Esophagus mucosa (tissue), 1 donor: Measurements from ENCODE around the gene BNIPL. TPM values are rescaled to one million over a fixed set of nuclear protein-coding genes. Genes with fewer than 3 reads are reported as not detected.

Source experiments
- ATAC-seq: fragments of 200-7000 bp; cut with Tn5 transposase; one replicate; pipeline ENCODE4 v1.9.1; 2020
- total RNA-seq: library from RNA; stranded (reverse); gene quantifications from one replicate; pipeline ENCODE4 v1.2.4, GENCODE V29; 2023
- donor health status: DM: yes; HTN: yes; CAD: no.

Gene BNIPL
- total RNA-seq, 1 donor from 2014 or later, result 55.8 TPM

DNA sequence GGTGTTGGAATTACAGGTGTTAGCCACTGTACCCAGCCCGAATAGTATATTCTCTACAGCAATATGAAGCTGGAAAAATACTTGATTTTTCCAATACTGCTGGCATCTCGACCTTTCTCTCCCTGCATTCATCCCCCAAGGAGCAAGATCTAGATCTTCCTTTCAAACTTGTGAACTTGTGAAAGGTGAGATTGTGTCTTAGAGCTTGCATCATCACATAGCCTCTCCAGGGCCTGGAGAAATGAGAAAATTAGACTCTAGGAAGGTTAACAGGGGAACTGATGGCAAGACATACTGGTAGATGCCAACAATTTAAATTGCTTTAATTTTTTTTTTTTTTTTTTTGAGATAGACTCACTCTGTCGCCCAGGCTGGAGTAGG is 26.1 kb upstream of the BNIPL start:
- ATAC-seq, result no peak

DNA sequence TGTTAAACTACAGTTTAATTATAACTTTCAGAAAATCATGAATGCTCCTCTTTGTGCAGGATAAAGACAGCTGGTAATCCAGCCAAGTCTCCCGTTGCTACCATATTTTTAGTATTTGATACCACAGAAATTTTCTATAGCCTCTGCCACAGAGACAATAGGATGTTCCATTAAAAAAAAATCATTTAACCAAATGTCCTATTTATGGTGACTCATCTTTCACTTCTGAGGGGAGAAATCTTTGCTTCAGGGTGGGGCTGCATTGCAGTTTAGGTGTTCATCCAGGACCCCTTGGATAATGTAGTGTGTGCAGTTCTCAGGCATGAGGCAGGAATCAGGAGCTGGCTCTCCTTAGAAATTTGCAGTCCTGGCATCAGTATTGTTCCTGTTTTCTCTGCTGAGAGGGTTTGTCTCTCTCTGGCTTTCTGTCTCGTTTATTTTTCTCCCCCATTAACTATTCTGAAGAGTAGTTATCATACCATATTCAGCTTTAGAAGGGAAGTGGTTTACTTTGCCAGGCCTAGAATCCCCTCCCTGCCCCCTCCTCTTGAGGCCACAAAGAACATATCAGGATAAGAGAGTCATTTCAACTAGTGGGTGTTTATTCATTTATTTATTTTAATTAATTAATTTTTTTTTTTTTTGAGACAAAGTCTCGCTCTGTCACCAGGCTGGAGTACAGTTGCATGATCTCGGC is 25.1 kb upstream of the BNIPL start:
- ATAC-seq, result no peak

DNA sequence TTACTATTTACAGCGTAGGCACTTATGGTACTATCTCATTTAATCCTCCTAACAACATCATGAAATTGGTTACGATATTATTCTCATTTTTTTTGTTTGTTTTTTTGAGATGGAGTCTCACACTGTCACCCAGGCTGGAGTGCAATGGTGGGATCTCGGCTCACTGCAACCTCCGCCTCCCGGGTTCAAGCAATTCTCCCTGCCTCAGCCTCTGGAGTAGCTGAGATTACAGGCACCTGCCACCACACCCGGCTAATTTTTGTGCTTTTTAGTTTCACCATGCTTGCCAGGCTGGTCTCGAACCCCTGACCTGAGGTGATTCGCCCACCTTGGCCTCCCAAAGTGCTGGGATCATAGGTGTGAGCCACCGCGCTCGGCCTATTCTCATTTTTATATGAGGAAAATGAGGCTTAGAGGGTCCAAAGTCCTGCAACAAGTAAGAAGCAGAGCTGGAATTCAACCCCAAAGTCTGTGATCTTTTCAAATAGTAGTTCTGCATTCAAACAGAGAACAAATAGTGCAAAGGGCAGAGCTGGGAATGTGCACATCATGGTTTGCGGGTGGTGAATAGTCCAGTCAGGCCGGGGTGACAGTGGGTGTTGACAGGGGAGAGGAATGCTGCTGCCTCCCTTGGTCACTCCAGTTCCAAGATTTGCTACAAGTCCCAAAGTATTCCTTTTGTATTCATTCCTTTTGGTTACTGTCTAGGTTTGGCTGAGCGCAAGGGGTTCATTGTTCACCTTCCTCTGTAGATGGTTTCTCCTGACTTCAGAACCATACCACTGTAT is 23.5 kb upstream of the BNIPL start:
- no peak for ATAC-seq

DNA sequence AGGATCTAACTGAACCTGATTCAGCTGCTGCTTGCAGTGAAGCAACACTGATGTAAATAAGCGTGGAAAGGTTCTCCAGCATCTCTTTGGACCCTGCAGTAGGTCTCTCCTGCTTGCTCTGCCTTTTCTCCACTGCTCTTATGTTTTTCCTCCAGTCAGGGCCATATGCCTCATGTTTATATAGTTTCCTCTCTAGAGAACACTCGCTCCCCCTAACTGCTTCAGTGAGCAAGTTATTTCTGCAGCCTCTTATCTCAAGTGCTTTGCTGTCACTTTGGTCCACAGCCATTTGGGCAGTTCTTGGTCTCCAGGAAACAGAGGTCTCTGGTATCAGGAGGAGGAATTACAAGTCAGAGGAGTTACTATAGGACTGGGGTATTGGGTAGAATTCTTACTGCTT is 22.9 kb upstream of the BNIPL start:
- no peak for ATAC-seq

DNA sequence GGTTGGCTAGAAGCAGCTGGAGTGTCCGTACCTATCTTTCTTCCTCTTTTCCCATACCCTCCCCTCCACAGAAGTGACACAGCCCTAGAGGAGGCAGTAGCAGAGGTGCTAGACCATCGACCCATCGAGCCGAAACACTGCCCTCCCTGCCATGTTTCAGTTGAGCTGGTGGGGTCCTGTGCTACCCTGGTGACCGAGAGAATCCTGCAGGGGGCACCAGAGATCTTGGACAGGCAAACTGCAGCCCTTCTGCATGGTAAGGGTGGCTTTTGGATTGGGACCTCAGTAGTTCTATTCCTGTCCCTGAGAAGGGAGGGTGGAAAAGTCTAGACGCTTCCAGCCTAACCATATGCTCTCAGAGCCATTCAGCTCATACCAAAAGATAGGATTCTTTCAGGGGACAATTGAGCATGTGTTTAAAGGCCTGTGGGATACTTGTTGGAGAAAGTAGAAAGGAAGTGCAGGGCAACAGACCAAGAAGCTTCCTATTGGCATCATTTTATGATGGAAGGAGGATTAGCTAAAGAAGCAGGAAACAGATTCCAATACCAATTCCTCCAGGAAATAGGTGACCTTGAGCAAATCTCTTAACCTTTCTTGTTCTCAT is 11.7 kb upstream of the BNIPL start:
- ATAC-seq, result peak; percentile 89

DNA sequence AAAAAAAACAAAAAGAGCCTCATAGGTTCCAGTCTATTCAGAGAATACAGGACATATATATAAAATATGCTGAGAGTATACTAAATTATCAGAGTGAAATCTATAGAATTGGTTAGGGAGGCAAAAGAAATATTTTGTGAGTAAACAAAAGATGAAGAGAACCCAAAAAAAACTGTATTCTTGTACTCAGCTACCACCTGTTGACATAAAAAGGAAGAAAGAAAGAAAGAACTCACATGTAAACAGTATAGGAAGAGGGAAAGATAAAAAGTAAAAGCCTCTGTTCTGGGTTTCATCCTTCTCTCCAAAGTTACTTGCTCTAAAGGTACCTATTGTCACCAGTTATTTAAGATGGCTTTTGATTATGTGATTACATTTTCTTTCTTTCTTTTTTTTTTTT is 9.9 kb upstream of the BNIPL start:
- no peak for ATAC-seq

DNA sequence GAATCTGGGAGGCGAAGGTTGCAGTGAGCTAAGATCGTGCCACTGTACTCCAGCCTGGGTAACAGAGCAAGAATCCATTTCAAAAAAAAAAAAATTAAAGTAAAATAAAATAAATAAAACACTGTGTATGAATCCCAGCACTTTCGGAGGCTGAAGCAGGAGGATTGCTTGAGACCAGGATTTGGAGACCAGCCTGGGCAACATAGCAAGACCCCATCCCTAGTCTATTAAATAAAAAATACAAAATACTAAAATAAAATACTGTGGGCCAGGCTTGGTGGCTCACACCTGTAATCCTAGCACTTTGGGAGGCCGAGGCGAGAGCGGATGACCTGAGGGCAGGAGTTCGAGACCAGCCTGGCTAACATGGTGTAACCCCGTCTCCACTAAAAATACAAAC is 4.2 kb upstream of the BNIPL start:
- no peak for ATAC-seq

DNA sequence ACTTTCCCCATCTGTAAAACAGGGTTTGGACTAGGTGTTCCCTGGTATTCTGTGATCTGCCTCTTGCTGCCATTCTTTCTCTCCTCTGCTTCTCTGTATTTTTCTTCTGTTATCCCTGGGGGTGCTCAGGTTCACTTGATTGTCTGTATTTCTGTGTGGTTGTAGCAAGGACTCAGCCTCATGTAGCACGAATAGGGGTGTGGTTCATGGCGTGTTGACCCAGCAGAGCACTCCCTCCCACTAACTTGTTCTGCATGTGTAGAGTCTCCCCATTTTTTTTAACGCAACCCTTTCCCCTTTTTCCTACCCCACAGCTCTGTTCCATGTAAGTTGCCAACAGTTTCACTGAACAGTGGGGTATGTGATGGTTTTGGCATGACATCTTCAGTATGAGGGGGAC is 1.2 kb upstream of the BNIPL start:
- ATAC-seq, result peak; percentile 43

DNA sequence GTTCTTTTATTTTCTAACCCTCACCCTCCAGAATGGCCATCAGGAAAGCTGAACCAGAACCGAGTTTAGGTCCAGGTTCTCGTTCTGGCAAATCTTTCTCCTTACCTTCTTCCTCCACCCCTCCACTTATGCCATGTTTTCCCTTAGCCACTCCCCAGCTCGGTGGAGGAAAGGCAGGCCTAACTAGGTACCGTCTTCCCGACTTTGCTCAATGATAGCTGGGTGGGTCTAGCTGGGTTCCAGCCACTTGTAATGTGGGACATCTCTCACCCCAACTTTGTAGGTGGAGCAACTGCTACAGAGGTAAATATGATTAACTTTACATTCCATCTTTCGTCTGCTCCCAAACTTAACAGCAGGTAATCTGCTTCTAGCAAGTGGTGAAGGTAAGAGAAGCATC is 646 bp downstream of the BNIPL start:
- ATAC-seq, result peak; percentile 58

DNA sequence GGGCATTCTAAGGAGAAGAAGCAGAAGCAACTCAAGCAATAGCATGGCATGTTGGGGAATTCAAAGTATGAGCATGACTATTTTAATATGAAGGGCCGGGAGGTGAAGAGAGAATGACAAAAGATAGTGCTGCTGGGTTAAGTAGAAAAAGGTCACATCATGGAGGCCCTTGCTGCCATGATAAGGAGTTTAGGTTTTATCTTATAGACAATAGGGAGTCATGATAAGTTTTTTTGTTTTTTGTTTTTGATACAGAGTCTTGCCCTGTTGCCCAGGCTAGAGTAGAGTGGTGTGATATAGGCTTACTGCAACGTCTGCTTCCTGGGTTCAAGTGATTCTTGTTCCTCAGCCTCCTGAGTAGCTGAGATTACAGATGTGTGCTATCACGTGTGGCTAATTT is 3.1 kb downstream of the BNIPL start:
- ATAC-seq, result no peak

DNA sequence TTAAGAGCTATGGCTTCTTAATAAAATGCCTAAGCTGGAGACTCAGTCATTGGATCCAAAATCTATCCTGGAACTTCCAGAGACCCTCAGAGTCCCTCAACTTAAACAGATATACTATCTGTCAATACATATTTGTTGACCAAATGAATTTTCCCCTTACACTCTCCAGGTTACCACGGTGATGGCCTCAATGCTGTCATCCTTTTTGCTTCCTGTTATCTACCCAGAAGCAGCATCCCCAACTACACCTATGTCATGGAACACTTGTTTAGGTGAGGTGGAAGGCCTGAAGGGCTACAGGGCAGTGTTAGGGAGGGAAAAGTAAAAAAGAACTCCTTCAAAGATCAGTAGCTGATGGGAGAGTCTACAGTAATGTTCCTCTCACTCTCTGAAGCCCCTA is 6.8 kb downstream of the BNIPL start:
- no peak for ATAC-seq

DNA sequence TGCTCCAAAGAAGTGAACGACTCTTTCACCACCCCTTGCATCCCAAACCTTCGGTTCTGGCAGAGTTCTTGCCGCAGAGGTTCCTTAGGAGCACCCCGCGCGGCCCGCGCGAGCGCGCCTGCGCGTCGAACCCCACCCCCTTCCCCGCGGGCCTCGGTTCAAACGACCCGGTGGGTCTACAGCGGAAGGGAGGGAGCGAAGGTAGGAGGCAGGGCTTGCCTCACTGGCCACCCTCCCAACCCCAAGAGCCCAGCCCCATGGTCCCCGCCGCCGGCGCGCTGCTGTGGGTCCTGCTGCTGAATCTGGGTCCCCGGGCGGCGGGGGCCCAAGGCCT is 11.2 kb downstream of the BNIPL start, which contains the start of gene C1orf56:
Gene C1orf56 (plus strand): TSS at position 161 of the 334 bp plus-strand sequence. CDS start 97 bp downstream, at position 258.
- ATAC-seq, result peak; percentile 51

DNA sequence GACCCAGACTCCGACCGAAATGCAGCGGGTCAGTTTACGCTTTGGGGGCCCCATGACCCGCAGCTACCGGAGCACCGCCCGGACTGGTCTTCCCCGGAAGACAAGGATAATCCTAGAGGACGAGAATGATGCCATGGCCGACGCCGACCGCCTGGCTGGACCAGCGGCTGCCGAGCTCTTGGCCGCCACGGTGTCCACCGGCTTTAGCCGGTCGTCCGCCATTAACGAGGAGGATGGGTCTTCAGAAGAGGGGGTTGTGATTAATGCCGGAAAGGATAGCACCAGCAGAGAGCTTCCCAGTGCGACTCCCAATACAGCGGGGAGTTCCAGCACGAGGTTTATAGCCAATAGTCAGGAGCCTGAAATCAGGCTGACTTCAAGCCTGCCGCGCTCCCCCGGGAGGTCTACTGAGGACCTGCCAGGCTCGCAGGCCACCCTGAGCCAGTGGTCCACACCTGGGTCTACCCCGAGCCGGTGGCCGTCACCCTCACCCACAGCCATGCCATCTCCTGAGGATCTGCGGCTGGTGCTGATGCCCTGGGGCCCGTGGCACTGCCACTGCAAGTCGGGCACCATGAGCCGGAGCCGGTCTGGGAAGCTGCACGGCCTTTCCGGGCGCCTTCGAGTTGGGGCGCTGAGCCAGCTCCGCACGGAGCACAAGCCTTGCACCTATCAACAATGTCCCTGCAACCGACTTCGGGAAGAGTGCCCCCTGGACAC is 11.7 kb downstream of the BNIPL start:
- ATAC-seq, result peak; percentile 84

DNA sequence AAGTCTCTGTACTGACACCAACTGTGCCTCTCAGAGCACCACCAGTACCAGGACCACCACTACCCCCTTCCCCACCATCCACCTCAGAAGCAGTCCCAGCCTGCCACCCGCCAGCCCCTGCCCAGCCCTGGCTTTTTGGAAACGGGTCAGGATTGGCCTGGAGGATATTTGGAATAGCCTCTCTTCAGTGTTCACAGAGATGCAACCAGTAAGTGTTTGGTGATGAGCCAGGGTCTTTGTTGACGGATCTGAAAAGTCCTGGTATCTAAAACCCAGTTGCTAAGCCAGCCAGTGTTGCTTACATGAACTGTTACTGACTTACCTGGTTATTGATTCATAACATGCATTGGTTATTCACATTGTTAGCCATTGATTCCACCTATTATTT is 12.3 kb downstream of the BNIPL start:
- no peak for ATAC-seq

DNA sequence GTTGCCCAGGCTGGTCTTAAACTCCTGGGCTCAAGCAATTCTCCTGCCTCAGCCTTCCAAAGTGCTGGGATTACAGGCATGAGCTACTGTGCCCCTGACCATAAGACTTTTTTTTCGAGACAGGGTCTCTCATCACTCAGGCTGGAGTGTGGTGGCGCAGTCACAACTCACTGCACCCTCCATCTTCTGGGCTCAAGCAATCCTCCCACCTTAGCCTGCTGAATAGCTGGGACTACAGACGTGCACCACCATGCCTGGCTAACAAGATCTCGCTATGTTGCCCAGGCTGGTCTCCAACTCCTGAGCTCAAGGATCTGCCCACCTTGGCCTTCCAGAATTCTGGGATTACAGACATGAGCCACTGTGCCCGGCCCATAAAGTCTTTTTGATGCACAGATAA is 13.1 kb downstream of the BNIPL start:
- ATAC-seq, result peak; percentile 1

DNA sequence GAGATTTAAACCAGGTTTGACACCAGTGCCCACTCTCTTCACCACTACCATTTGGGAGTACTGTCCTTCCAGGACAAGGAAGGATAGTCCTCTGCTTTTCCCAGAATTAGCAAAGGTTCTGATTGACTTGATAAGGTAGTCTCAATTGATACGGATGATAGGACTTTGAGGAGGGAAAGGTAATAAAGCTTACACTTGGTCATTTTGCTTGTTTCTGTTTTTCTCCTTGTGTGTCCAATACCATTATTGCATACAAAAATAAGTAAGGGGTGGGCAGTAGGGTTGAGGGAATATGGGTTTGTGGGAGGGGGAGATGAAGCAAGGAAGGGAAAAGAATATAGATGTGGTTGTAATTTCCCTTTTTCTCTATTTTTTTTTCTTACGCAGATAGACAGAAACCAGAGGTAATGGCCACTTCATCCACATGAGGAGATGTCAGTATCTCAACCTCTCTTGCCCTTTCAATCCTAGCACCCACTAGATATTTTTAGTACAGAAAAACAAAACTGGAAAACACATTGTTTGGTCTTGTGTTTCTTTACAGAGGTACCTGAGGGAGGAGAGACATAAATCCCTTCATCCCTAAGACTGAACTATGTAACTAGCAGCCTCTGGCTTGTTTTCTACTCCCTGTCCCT is 13.8 kb downstream of the BNIPL start:
- no peak for ATAC-seq

DNA sequence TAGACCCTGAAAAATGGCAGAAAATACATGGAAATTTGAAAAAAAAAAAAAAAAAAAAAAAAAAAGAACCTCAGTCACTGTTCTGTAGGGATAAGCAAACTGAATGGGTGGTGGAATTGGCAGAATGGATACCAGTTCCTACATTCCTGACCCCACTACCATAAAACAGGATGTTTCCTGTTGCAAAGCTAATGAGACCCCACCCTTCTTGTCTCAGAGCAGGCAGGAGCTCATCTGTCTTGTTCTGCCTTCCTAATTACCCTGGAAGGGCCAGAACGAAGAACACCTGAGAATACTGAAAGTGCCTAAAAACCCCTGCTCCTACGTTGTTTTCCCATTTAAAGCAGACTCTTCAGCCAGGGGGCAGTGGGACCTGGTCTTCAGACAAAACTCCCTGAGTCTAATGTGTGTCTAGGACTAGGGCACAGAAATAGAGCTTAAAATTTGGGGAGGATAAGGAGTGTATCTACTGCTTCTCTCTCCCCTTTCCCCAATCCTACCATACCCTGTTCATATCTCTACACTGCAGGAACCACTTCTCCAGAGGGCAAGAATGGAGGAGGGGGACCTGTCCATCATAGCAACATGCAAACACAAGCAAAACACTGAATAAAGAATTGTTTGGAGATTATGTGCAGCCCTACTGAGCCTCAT is 15.1 kb downstream of the BNIPL start:
- ATAC-seq, result no peak

DNA sequence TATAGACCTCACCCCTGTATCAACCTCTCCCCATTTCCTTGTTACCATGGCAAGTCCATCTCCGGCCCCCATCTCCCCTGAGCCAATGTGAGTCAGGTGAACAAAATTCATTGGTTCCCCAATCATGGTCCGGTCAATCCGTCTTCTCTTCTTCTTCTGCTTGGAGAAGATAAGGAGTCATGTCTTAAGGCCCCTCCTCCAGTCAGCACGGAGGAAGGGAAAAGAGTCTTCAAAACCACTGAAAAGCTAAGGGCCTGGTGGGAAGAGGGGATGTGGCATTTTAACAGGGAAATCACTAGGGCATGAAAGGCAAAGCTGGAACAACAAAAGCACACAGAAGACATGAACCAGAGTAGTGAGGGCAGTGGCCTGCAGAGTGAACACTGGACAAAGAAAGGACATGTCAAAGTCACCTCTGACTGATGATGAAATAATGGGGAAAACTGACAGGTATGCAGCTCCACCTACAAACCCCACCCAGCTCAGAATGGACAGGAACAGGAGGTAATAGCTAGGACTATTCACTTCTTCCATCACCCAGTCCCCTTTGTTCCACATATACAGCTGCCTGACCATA is 18.7 kb downstream of the BNIPL start:
- ATAC-seq, result peak; percentile 43

DNA sequence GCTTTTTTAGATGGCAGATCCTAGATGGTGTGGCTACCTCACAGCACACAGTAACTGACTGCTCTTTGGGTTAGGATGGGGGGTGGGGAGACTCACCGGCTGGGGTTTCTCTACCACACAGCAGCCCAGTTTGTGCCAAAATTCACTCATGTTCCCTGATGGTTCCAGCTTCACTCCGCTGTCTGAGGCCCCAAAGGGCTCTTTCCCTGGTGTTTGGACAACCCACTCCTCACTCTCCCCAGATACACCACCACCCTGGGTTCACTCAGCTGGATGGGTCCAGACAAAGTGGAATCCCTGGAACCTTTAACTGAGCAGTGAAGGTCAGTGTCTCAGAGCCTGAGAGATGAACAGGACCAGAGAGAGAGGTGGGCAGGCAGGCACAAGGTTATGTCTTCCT is 19.2 kb downstream of the BNIPL start:
- no peak for ATAC-seq

DNA sequence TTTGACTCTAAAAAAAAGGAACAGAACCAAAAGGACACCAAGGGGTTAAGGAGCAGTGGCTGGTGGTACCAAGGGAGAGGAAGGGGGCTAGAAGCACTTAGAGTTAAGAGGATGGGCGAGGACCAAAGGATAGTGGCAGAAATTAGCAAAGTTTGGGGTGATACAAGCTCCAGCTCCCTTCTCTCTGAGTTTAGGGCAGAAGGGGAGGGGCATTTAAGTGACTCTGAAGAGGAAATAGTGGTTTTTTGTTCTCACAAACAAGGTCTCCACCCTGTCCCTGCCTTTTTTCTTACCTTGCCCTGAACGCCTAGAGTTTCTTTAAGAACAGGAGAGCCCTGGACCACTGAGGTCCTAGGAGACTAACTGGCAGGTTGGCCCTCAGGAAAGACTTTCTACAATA is 19.8 kb downstream of the BNIPL start:
- ATAC-seq, result no peak

DNA sequence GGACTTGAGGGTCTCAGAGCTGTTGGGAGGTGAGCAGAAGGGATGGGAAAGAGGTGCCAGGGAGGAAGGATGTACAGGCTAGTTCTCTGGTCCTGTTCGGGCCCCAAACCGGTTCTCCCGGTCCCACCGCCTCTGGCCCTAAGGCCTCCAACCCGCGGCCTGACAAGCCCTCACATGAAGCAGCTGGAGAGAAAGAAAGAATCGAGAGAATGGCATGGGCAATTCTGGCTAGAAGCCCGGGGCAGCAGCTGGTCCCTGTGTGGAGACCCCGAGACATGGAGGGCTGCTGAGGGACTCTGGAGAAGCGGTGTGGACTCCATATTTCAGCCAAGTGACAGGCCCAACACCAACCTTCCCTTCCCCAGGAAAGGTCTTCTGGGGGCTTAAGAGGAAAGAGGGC is 22.3 kb downstream of the BNIPL start:
- ATAC-seq, result peak; percentile 83
